GM18873 (cell line): ENCODE measurements around the gene MGST2.
"Not testable (repeated sequence)": the region's sequence is repeated elsewhere in the genome, so short reads cannot be mapped to it uniquely, and the experiment has no call there.

Experiments used
- ATAC-seq: cut with Tn5 transposase; IDR thresholded peaks from one replicate; pipeline ENCODE4 v1.9.1; 2021; ENCODE audit warnings: mild to moderate bottlenecking, moderate library complexity, moderate number of reproducible peaks; ENCODE audit not compliant: unreplicated experiment, low FRiP score

MGST2 gene

GRCh38 chr4:139698167-139698925 lies 32.7 kb downstream of the MGST2 start:
- ATAC-seq = not testable (repeated sequence)

- ATAC-seq = no peak
Observed at GRCh38 chr4:139700568-139700967, 34.9 kb downstream of the MGST2 start.

GRCh38 chr4:139704915-139705485 lies 39.4 kb downstream of the MGST2 start:
- ATAC-seq = no peak

- ATAC-seq = no peak
Observed at GRCh38 chr4:139709660-139710059, 44.0 kb downstream of the MGST2 start.

GRCh38 chr4:139710073-139710472 lies 44.5 kb downstream of the MGST2 start:
- ATAC-seq = no peak

GRCh38 chr4:139711461-139711860 lies 45.8 kb downstream of the MGST2 start:
- ATAC-seq = no peak

- no peak for ATAC-seq
Observed at GRCh38 chr4:139712882-139713281, 47.3 kb downstream of the MGST2 start.

- ATAC-seq = no peak
Observed at GRCh38 chr4:139715746-139716391, 50.2 kb downstream of the MGST2 start.

- no peak for ATAC-seq
Observed at GRCh38 chr4:139718358-139718757, 52.7 kb downstream of the MGST2 start.

- ATAC-seq = no peak
Observed at GRCh38 chr4:139718833-139719232, 53.2 kb downstream of the MGST2 start.

GRCh38 chr4:139719381-139720101 lies 53.9 kb downstream of the MGST2 start:
- no peak for ATAC-seq

GRCh38 chr4:139720806-139721205 lies 55.2 kb downstream of the MGST2 start:
- no peak for ATAC-seq

GRCh38 chr4:139721789-139722188 lies 56.2 kb downstream of the MGST2 start:
- no peak for ATAC-seq

- no peak for ATAC-seq
Observed at GRCh38 chr4:139725236-139725635, 59.6 kb downstream of the MGST2 start.

GRCh38 chr4:139726615-139727014 lies 61.0 kb downstream of the MGST2 start:
- ATAC-seq = no peak

- ATAC-seq = no peak
Observed at GRCh38 chr4:139728146-139728545, 62.5 kb downstream of the MGST2 start.

- ATAC-seq = no peak
Observed at GRCh38 chr4:139728840-139729239, 63.2 kb downstream of the MGST2 start.

- no peak for ATAC-seq
Observed at GRCh38 chr4:139732991-139733570, 67.5 kb downstream of the MGST2 start.

GRCh38 chr4:139734201-139734874 lies 68.7 kb downstream of the MGST2 start:
- no peak for ATAC-seq

GRCh38 chr4:139734875-139735380 lies 69.3 kb downstream of the MGST2 start:
- no peak for ATAC-seq
